Heart right ventricle (tissue), 16 donors: ENCODE measurements around the gene OVOL2. TPM values are rescaled to one million over a fixed set of nuclear protein-coding genes. Genes with fewer than 3 reads are reported as not detected.

Source experiments
- ATAC-seq, 8 donors: fragments of 200-7000 bp; cut with Tn5 transposase; one replicate each; pipeline ENCODE4 v1.9.1; 2020; ENCODE audit warnings: mild to moderate bottlenecking in 8 of 8, moderate library complexity in 8 of 8, moderate number of reproducible peaks in 1 of 8
- DNase-seq, 2 donors: peaks; one replicate each; pipeline ENCODE4 v3.0.0-alpha.2; 2020
- H3K27ac ChIP-seq, 10 donors: fragments of 200-600 bp; sonication (generic) in 2 of 10; one replicate each; pipeline versions ENCODE4 v1.5.0 to v1.8.0; 2020 to 2022; ENCODE audit warnings: mild to moderate bottlenecking in 3 of 10
- H3K27me3 ChIP-seq, 7 donors: fragments of 200-600 bp; one replicate each; pipeline ENCODE4 v1.8.0; 2021 to 2022; ENCODE audit warnings: mild to moderate bottlenecking in 2 of 7
- H3K36me3 ChIP-seq, 9 donors: fragments of 200-600 bp; sonication (generic) in 1 of 9; one replicate each; pipeline versions ENCODE4 v1.5.0 to v1.8.0; 2020 to 2022; ENCODE audit warnings: mild to moderate bottlenecking in 2 of 9
- H3K4me1 ChIP-seq, 9 donors: fragments of 200-600 bp; sonication (generic) in 1 of 9; one replicate each; pipeline versions ENCODE4 v1.5.0 to v1.8.0; 2020 to 2022; ENCODE audit warnings: mild to moderate bottlenecking in 4 of 9
- H3K4me3 ChIP-seq, 10 donors: fragments of 200-600 bp; sonication (generic) in 2 of 10; one replicate each; pipeline versions ENCODE4 v1.5.0 to v1.8.0; 2020 to 2022; ENCODE audit warnings: mild to moderate bottlenecking in 7 of 10, moderate library complexity in 2 of 10
- H3K9me3 ChIP-seq, 11 donors: fragments of 200-600 bp in 10 of 11; sonication (generic) in 2 of 11; one replicate each; pipeline versions ENCODE4 v1.5.0 to v1.8.0; 2013 to 2022; ENCODE audit warnings: mild to moderate bottlenecking in 2 of 11, control low read depth in 1 of 11, moderate library complexity in 1 of 11
- WGBS, 2 donors: extraction: QIAGEN DNeasy Blood & Tissue Kit; methylation state at CpG; one replicate each; pipeline ENCODE4 v1.1.7; 2013; ENCODE audit warnings: inconsistent platforms in 1 of 2; 5-methylcytosine and 5-hydroxymethylcytosine counted together
- intact Hi-C, 10 donors: fragments of 100-400 bp; cut with DNase I; formaldehyde crosslinking; loops; one replicate each; pipeline versions ENCODE4 v1.11.1 to v1.14.2; 2022
- polyA plus RNA-seq, 2 donors: library from polyadenylated mRNA; stranded (reverse); fragments of 200-250 nt; gene quantifications; one replicate each; pipeline ENCODE4 v1.2.3, GENCODE V29; 2013
- total RNA-seq, 10 donors: library from RNA; stranded (reverse); fragmentation: NEBNext Ultra II Directional in 3 of 10; extraction: Animal tissue kit (Norgen Biotek cat#: 25700) in 3 of 10; gene quantifications; one replicate each; pipeline versions ENCODE4 v1.2.1 to v1.2.4, GENCODE V29; 2021 to 2023
- TF ChIP-seq, protein P1 (sequence below), 9 donors: fragments of 200-600 bp; sonication (generic) in 2 of 9; IDR thresholded peaks; one replicate each; pipeline versions ENCODE4 v1.5.0 to v1.8.0; 2021 to 2022; ENCODE audit warnings: antibody characterized with exemption in 9 of 9, mild to moderate bottlenecking in 5 of 9, moderate library complexity in 1 of 9
- donor health status: Arrhythmogenic right ventricular cardiomyopathy.
- donor health status: ischemic (EF 13 %, LVEDD 7.1; RV severe dilation, severe dysfunction).
- donor health status: healthy with polysubstance abuse.
- donor health status: DM: no; HTN: yes; CAD: no.
- donor health status: DM: no; HTN: no; CAD: no.
- donor health status: ischemic (EF 25% LVEDD 6.9; RV normal size, moderate dysfunction).
- donor health status: ischemic (EF 25% LVEDD 5.7; RV mildly dilated, moderate dysfunction).
- donor health status: healthy.
- donor health status: DM: yes; HTN: yes; CAD: no.
- donor health status: Ischemic cardiomyopathy.
- donor health status: ischemic (EF 35%, LVEDD 5.7; RV mildly dilated, moderate dysfunction).
- donor health status: nonischemic (EF 11% LVEDD 7.7; RV severe dilation, severe dysfunction).
- donor health status: DM: yes; HTN: yes; CAD: no.
- donor health status: PGD.
- donor health status: ischemic (EF 29% LVEDD 5.4; RV normal size, mild dysfunction).
- donor health status: nonischemic (EF 23%, LVEDD 6.1; RV moderate dilation, normal function).

Gene OVOL2
- total and polyA plus RNA-seq, 12 donors, result not detected

DNA sequence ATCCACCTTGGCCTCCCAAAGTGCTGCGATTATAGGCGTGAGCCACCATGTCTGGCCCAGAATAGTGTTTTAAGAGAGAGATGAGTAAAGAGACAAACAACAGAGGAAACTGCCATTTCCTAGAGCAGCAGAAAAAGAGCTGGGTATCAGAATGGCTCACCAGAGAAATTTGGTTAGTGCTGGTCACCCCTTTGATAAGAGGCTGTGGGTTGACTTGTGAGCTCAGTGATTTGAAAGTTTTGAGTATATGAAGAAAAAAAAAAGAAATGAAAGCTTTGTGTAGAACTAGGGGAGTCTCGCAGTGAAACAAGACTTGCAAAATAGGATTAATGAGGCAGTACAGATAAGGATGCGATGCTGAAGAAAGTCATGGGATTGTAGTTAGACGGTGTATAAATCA lies 59.3 kb downstream of the OVOL2 start:
- Histone ChIP-seq H3K27ac (no peak overlapping the region), H3K9me3 (no peaks in the 10 kb centered on the region), H3K4me3 (no peak overlapping the region), H3K36me3 (no peaks in the 10 kb centered on the region), H3K4me1 (peaks cover 0 to 16% (median 0%) of the 10 kb centered on the region in 9 donors), H3K27me3 (no peaks in the 10 kb centered on the region)
- ATAC-seq (no peak), DNase-seq (no peak)
- TF ChIP-seq, protein P1, sequence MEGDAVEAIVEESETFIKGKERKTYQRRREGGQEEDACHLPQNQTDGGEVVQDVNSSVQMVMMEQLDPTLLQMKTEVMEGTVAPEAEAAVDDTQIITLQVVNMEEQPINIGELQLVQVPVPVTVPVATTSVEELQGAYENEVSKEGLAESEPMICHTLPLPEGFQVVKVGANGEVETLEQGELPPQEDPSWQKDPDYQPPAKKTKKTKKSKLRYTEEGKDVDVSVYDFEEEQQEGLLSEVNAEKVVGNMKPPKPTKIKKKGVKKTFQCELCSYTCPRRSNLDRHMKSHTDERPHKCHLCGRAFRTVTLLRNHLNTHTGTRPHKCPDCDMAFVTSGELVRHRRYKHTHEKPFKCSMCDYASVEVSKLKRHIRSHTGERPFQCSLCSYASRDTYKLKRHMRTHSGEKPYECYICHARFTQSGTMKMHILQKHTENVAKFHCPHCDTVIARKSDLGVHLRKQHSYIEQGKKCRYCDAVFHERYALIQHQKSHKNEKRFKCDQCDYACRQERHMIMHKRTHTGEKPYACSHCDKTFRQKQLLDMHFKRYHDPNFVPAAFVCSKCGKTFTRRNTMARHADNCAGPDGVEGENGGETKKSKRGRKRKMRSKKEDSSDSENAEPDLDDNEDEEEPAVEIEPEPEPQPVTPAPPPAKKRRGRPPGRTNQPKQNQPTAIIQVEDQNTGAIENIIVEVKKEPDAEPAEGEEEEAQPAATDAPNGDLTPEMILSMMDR (IDR thresholded peaks at IDR 0.05), result no peak
- 93 to 94% methylated on average over 5 of the region's 5 CpGs for WGBS, 2 donors
- intact Hi-C loops, result loop anchor here in 9 of 10 donors (5.0 to 10.0 kb wide), 6 partner anchors 286 to 1194 kb away; partner anchors contain the start of gene ZNF133 (in 1 of the 9)

DNA sequence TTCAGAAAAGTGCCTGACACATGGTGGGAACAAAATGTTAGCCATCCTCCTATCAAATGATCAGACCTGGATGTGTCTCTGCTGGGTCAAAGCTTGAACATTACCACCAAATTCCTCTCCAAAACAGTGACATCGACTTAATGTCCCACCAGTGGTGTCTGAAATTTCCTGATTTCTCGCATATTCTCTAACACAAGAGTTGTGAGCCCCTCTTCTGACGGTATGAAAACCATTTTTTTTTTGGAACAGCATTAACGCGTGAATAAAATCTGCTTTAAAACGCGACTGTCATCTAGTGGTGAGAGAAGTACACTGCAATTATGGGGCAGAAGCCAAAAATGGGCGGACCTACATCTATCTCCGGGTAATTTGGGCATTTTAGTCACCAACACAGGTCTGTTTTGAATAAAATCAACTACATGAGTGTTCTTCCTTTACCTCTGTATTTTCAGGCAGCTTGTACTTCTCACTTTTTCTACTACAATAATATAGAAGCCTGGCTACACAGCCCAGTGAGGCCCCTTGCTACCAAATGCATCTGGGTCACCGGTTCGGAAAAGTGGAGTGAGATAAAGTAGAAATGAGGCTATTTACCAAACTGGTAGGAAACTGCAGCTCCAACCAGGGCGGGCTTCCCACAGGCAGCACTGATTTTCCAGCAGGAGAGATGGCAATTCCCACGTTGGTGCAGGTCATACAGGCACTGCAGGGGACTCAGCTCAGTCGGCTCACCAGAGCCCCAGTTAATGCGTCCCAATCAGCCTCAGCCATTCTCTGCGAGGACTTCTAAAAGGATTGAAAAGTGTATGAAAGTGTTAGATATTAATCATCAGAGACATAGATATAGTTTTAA lies 61.5 kb downstream of the OVOL2 start:
- Histone ChIP-seq H3K4me3 (peak overlapping the region in 1 of 10 donors; percentile 15), H3K36me3 (peaks cover 0 to 5% (median 0%) of the 10 kb centered on the region in 9 donors), H3K4me1 (peaks cover 0 to 11% (median 0%) of the 10 kb centered on the region in 9 donors), H3K27ac (no peak overlapping the region), H3K9me3 (no peaks in the 10 kb centered on the region), H3K27me3 (no peaks in the 10 kb centered on the region)
- peak in 1 of 2 donors; percentile 46 for DNase-seq
- 17 to 21% methylated on average over 16 of the region's 16 CpGs for WGBS, 2 donors
- TF ChIP-seq, protein P1 (IDR thresholded peaks at IDR 0.05), result peak; percentile 89 to 98 (median 96)
- peak in 6 of 8 donors; percentile 62 to 79 (median 70) for ATAC-seq
- intact Hi-C loops, result loop anchor here (2.0 to 10.0 kb wide), 7 partner anchors 289 to 1191 kb away; partner anchors contain the start of gene ZNF133 (in 1 of the 10)

DNA sequence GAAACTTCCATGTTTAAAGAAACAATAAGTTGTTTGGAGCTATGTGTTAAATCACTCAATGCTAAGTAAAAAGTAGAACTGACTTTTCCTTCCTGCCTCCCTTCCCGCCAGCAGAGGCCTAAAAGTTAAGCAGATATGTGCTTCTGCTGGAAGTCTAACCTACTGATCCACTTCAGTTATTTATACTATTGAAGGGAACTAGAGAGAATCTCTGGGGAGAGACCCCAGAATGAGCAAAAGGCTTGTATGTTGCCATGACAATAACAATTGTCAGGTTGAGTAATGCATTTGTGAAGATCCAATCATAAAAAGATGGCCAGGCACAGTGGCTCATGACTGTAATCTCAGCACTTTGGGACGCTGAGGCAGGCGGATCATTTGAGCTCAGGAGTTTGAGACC lies 64.2 kb downstream of the OVOL2 start:
- H3K4me1 ChIP-seq, result peaks cover 0 to 11% (median 0%) of the 10 kb centered on the region in 9 donors
- H3K27ac ChIP-seq, result no peak overlapping the region
- WGBS, 2 donors, result 91 to 94% methylated on average over 3 of the region's 3 CpGs
- H3K4me3 ChIP-seq, result no peak overlapping the region
- H3K9me3 ChIP-seq, result no peaks in the 10 kb centered on the region
- ATAC-seq (no peak), DNase-seq (no peak)
- TF ChIP-seq, protein P1 (IDR thresholded peaks at IDR 0.05), result no peak
- intact Hi-C loops, result loop anchor here in 5 of 10 donors (10.0 kb wide), 3 partner anchors 291 to 1189 kb away; partner anchors contain the start of gene ZNF133 (in 1 of the 5)
- no peaks in the 10 kb centered on the region for H3K27me3 ChIP-seq
- H3K36me3 ChIP-seq, result peaks cover 0 to 32% (median 5%) of the 10 kb centered on the region in 9 donors

DNA sequence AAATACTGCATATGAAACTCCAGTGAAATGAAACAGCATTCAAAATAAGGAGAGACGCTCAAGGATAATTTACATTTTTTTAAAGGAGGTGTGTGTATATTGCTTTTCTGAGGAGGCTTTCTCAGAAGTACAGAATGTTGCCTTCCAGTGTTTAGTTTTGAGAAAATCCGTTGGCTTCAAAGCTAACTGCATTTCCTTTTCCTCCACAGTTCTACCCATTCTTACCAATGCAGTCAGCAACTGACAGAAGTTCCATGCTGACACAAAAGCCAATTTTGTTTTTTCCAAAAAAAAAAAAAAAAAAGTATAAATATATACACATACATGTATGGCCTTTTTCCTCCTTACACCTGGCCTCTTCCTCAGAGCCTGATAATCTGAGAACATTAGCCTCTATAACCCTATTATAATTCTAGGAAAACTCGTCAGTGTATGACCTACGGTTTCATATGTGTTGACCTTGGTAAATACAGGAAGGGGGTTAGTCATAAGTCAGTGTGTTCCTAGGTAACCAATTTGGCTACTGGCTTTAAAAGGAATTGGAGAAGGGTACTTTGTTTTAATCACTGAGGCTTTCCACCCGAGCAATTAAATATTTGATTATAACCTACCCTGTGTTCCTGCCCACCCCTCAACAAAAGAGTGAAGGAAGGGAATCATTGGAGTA lies 64.7 kb downstream of the OVOL2 start:
- Histone ChIP-seq H3K9me3 (no peaks in the 10 kb centered on the region), H3K4me3 (no peak overlapping the region), H3K27ac (no peak overlapping the region), H3K27me3 (no peaks in the 10 kb centered on the region), H3K4me1 (peaks cover 0 to 11% (median 0%) of the 10 kb centered on the region in 9 donors), H3K36me3 (peaks cover 0 to 38% (median 5%) of the 10 kb centered on the region in 9 donors)
- DNase-seq (no peak), ATAC-seq (peak in 1 of 8 donors; percentile 29)
- WGBS, 2 donors, result 69 to 70% methylated on average over 5 of the region's 5 CpGs
- intact Hi-C loops, result loop anchor here in 5 of 10 donors (10.0 kb wide), 3 partner anchors 292 to 1188 kb away; partner anchors contain the start of gene ZNF133 (in 1 of the 5)
- TF ChIP-seq, protein P1 (IDR thresholded peaks at IDR 0.05), result no peak
